K562 (cell line): Measurements from ENCODE around the gene EYA2. TPM values are rescaled to one million over a fixed set of nuclear protein-coding genes. Genes with fewer than 3 reads are reported as not detected.

ENCODE experiments used
- polyA plus RNA-seq, 8 experiments: library from polyadenylated mRNA; depleted of rRNA in 4 of 8; stranded (reverse) in 5 of 8; unstranded in 3 of 8; fragments of >200 nt; fragmentation: Nextera tagmentation in 2 of 8; fragmentation: Illumina TruSeq in 1 of 8; extraction: Ambion mirVana in 2 of 8; extraction: Trizol in 1 of 8; gene quantifications; 2 replicates each; pipeline versions ENCODE4 v1.2.1 to v1.2.3, GENCODE V29; 2011 to 2014; ENCODE audit warnings: inconsistent platforms in 1 of 8, missing spikeins in 1 of 8
- total RNA-seq, 7 experiments: library from RNA; depleted of rRNA in 6 of 7; stranded (reverse); fragments of >200 nt in 6 of 7; fragmentation: Illumina TruSeq in 2 of 7; extraction: Trizol in 2 of 7; gene quantifications; 2 replicates each; pipeline versions ENCODE4 v1.2.1 to v1.2.3, GENCODE V29; 2011 to 2021; ENCODE audit warnings: low replicate concordance in 1 of 7
- TF ChIP-seq, protein P1 (sequence below), 2 experiments: fragments of 450-650 bp; formaldehyde crosslinking in 1 of 2; IDR thresholded peaks; 2 replicates each; pipeline versions ENCODE4 v1.4.0 to v1.6.1; 2014 to 2020; ENCODE audit warnings: mild to moderate bottlenecking in 2 of 2, borderline replicate concordance in 1 of 2, low read depth in 1 of 2
- TF ChIP-seq, protein P2 (sequence below), 3 experiments: IDR thresholded peaks in 2 of 3; conservative IDR thresholded peaks in 1 of 3; 2 replicates each; pipeline ENCODE4 v1.5.1; 2011 to 2012; ENCODE audit warnings: low read length in 3 of 3, mild to moderate bottlenecking in 3 of 3, control low read depth in 2 of 3, improper control_type of control experiment in 1 of 3, inconsistent platforms in 1 of 3, low read depth in 1 of 3, mixed read lengths in 1 of 3, moderate library complexity in 1 of 3; ENCODE audit not compliant: insufficient read depth in 2 of 3
- TF ChIP-seq, protein P3 (sequence below), 2 experiments: fragments of 450-650 bp in 1 of 2; IDR thresholded peaks; 2 replicates each; pipeline ENCODE4 v1.6.1; 2011 to 2017; ENCODE audit warnings: low read depth in 2 of 2, antibody characterized with exemption in 1 of 2, borderline replicate concordance in 1 of 2, low read length in 1 of 2, mild to moderate bottlenecking in 1 of 2, mixed read lengths in 1 of 2; ENCODE audit not compliant: control insufficient read depth in 1 of 2

The EYA2 gene
- total and polyA plus RNA-seq, 9 of the 15 experiments (the other 6 are each of a cell fraction or from before 2014, with no cell fraction given) = 0.03 TPM; not detected in 8

DNA sequence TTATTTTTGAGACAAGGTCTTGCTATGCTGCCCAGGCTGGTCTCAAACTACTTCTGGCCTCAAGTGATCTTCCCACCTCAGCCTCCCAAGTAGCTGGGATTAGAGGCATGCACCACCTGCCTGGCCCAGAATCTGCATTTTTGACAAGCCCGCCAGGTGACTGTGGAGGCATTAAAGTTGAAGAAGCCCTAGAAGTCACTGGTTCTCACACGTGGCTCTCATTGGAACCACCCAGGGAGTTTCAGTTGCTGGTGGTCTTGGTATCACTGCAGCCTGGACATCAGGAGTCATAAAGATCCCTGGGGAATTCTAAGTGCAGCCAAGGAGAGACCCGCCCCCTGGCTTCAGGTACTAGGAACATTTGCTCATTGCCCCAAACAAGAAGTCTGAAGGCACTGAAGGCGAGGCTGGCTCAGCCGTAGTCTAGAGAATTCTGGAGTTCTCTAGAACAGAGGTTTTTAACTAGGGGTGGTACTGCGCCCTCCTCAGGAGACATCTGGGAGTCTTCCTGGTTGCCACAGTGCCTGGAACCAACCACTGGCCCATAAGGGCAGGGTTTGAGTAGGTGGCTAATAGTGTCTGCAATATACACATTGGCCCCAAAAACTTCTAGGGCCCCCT is 279.1 kb downstream of the EYA2 start (continued):
- TF ChIP-seq, protein P1, sequence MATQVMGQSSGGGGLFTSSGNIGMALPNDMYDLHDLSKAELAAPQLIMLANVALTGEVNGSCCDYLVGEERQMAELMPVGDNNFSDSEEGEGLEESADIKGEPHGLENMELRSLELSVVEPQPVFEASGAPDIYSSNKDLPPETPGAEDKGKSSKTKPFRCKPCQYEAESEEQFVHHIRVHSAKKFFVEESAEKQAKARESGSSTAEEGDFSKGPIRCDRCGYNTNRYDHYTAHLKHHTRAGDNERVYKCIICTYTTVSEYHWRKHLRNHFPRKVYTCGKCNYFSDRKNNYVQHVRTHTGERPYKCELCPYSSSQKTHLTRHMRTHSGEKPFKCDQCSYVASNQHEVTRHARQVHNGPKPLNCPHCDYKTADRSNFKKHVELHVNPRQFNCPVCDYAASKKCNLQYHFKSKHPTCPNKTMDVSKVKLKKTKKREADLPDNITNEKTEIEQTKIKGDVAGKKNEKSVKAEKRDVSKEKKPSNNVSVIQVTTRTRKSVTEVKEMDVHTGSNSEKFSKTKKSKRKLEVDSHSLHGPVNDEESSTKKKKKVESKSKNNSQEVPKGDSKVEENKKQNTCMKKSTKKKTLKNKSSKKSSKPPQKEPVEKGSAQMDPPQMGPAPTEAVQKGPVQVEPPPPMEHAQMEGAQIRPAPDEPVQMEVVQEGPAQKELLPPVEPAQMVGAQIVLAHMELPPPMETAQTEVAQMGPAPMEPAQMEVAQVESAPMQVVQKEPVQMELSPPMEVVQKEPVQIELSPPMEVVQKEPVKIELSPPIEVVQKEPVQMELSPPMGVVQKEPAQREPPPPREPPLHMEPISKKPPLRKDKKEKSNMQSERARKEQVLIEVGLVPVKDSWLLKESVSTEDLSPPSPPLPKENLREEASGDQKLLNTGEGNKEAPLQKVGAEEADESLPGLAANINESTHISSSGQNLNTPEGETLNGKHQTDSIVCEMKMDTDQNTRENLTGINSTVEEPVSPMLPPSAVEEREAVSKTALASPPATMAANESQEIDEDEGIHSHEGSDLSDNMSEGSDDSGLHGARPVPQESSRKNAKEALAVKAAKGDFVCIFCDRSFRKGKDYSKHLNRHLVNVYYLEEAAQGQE (IDR thresholded peaks at IDR 0.05; ENCODE audit: borderline replicate concordance) = 0 out of 2 replicates have a peak, but pooled peaks have one; percentile 7
- TF ChIP-seq, protein P1 (CRISPR knock-in tag; IDR thresholded peaks at IDR 0.05; ENCODE audit: low read depth) = no peak
- TF ChIP-seq, protein P2, sequence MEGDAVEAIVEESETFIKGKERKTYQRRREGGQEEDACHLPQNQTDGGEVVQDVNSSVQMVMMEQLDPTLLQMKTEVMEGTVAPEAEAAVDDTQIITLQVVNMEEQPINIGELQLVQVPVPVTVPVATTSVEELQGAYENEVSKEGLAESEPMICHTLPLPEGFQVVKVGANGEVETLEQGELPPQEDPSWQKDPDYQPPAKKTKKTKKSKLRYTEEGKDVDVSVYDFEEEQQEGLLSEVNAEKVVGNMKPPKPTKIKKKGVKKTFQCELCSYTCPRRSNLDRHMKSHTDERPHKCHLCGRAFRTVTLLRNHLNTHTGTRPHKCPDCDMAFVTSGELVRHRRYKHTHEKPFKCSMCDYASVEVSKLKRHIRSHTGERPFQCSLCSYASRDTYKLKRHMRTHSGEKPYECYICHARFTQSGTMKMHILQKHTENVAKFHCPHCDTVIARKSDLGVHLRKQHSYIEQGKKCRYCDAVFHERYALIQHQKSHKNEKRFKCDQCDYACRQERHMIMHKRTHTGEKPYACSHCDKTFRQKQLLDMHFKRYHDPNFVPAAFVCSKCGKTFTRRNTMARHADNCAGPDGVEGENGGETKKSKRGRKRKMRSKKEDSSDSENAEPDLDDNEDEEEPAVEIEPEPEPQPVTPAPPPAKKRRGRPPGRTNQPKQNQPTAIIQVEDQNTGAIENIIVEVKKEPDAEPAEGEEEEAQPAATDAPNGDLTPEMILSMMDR (IDR thresholded peaks at IDR 0.05 in 2 of 3, conservative IDR thresholded peaks at IDR 0.05 in 1 of 3; ENCODE audit: insufficient read depth in 2 of 3, low read depth in 1 of 3, low read length in 3 of 3) = peak; percentile 19 to 27 (median 24); a peak in 2 of 6 replicates
- TF ChIP-seq, protein P3, sequence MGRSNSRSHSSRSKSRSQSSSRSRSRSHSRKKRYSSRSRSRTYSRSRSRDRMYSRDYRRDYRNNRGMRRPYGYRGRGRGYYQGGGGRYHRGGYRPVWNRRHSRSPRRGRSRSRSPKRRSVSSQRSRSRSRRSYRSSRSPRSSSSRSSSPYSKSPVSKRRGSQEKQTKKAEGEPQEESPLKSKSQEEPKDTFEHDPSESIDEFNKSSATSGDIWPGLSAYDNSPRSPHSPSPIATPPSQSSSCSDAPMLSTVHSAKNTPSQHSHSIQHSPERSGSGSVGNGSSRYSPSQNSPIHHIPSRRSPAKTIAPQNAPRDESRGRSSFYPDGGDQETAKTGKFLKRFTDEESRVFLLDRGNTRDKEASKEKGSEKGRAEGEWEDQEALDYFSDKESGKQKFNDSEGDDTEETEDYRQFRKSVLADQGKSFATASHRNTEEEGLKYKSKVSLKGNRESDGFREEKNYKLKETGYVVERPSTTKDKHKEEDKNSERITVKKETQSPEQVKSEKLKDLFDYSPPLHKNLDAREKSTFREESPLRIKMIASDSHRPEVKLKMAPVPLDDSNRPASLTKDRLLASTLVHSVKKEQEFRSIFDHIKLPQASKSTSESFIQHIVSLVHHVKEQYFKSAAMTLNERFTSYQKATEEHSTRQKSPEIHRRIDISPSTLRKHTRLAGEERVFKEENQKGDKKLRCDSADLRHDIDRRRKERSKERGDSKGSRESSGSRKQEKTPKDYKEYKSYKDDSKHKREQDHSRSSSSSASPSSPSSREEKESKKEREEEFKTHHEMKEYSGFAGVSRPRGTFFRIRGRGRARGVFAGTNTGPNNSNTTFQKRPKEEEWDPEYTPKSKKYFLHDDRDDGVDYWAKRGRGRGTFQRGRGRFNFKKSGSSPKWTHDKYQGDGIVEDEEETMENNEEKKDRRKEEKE (IDR thresholded peaks at IDR 0.05; ENCODE audit: borderline replicate concordance in 1 of 2, control insufficient read depth in 1 of 2, low read depth in 2 of 2, low read length in 1 of 2) = 0 out of 4 replicates have a peak, but pooled peaks of 1 of the 2 experiments have one; percentile 14
